HCT116 (cell line): Measurements from ENCODE around the gene MRFAP1L1. TPM values are rescaled to one million over a fixed set of nuclear protein-coding genes. Genes with fewer than 3 reads are reported as not detected.
"Not testable (repeated sequence)": the region's sequence is repeated elsewhere in the genome, so short reads cannot be mapped to it uniquely, and the experiment has no call there.

Source experiments
- ATAC-seq: fragments of 200-7000 bp; cut with Tn5 transposase; 2 replicates; pipeline ENCODE4 v1.9.1; 2020; ENCODE audit warnings: mild to moderate bottlenecking, moderate library complexity
- BruUV-seq: library from RNA; stranded (reverse); fragments of 400-500 nt; replicated peaks from 2 replicates; lab custom pipeline; 2021; lab: Mats Ljungman, UMichigan
- CTCF ChIA-PET: fragments of 300-600 bp; sonication (Branson Sonifier 250); formaldehyde crosslinking; loops from one replicate; lab custom pipeline; 2021; ENCODE audit warnings: antibody characterized with exemption; lab: Charles Lee
- POLR2A ChIA-PET: fragments of 300-600, 350-600 bp; sonication (Branson Sonifier 250); formaldehyde crosslinking; loops from one replicate; lab custom pipeline; 2021; ENCODE audit warnings: antibody characterized with exemption; lab: Charles Lee
- RAD21 ChIA-PET, 2 experiments: fragments of 300-600 bp; sonication (Branson Sonifier 250); formaldehyde crosslinking; loops; one replicate each; lab custom pipeline; 2023; ENCODE audit warnings: low total read pairs in 2 of 2; ENCODE audit not compliant: uncharacterized antibody in 2 of 2, unreplicated experiment in 2 of 2, low non-redundant PET in 1 of 2; lab: Charles Lee
- DNase-seq: peaks from one replicate; pipeline ENCODE4 v3.0.0-alpha.2; 2010; ENCODE audit warnings: low read depth, low spot score
- H2AFZ ChIP-seq: fragments of 200-600 bp; shearing (Covaris generic), sonication (generic); 2 replicates; pipeline ENCODE4 v1.6.1; 2017; ENCODE audit warnings: low read depth, mixed run types, mixed read lengths, antibody characterized with exemption, low read length; ENCODE audit not compliant: poor library complexity, severe bottlenecking
- H3K27ac ChIP-seq: 2 replicates; pipeline ENCODE4 v1.5.1; 2012; ENCODE audit warnings: low read depth, low read length
- H3K27me3 ChIP-seq: fragments of 200-600 bp; sonication (generic); 2 replicates; pipeline ENCODE4 v1.6.1; 2016; ENCODE audit warnings: mixed run types, low read length, mixed read lengths; ENCODE audit not compliant: insufficient read depth
- H3K36me3 ChIP-seq, 2 experiments: fragments of 200-500 bp in 1 of 2; fragments of 200-600 bp in 1 of 2; sonication (Bioruptor generic) in 1 of 2; sonication (generic) in 1 of 2; 2 replicates each; pipeline versions ENCODE4 v1.5.1 to v1.6.1; 2014 to 2016; ENCODE audit warnings: low read length in 2 of 2, inconsistent platforms in 1 of 2, mixed read lengths in 1 of 2, mixed run types in 1 of 2; ENCODE audit not compliant: insufficient read depth in 2 of 2, control insufficient read depth in 1 of 2
- H3K4me1 ChIP-seq, 2 experiments: fragments of 200-600 bp in 1 of 2; sonication (generic) in 1 of 2; 2 replicates each; pipeline versions ENCODE4 v1.5.1 to v1.6.1; 2012 to 2017; ENCODE audit warnings: low read length in 2 of 2, inconsistent platforms in 1 of 2, mild to moderate bottlenecking in 1 of 2, mixed read lengths in 1 of 2, mixed run types in 1 of 2, moderate library complexity in 1 of 2; ENCODE audit not compliant: insufficient read depth in 2 of 2, control insufficient read depth in 1 of 2
- H3K4me2 ChIP-seq: fragments of 200-600 bp; sonication (generic); 2 replicates; pipeline ENCODE4 v1.6.1; 2017; ENCODE audit warnings: mixed run types, low read length, mixed read lengths
- H3K4me3 ChIP-seq, 2 experiments: fragments of 200-600 bp in 1 of 2; sonication (generic) in 1 of 2; replicated peaks in 1 of 2; 2 replicates each; pipeline ENCODE4 v1.5.1; 2011 to 2016; ENCODE audit warnings: low read length in 2 of 2, control low read depth in 1 of 2, low read depth in 1 of 2, mild to moderate bottlenecking in 1 of 2, mixed read lengths in 1 of 2, mixed run types in 1 of 2
- H3K79me2 ChIP-seq: fragments of 200-600 bp; sonication (generic); 2 replicates; pipeline ENCODE4 v1.6.1; 2017; ENCODE audit warnings: mild to moderate bottlenecking, mixed run types, low read length, moderate library complexity, mixed read lengths; ENCODE audit not compliant: insufficient read depth
- H3K9ac ChIP-seq: fragments of 200-600 bp; sonication (generic); 2 replicates; pipeline ENCODE4 v1.6.1; 2016; ENCODE audit warnings: low read length, mixed read lengths
- H3K9me2 ChIP-seq: fragments of 200-600 bp; sonication (generic), shearing (Covaris generic); 2 replicates; pipeline ENCODE4 v1.6.1; 2017; ENCODE audit warnings: mixed run types, mild to moderate bottlenecking, moderate library complexity; ENCODE audit not compliant: insufficient read depth
- H3K9me3 ChIP-seq, 2 experiments: fragments of 200-500 bp in 1 of 2; fragments of 200-600 bp in 1 of 2; sonication (Bioruptor generic) in 1 of 2; sonication (generic) in 1 of 2; 2 replicates each; pipeline ENCODE4 v1.6.1; 2014 to 2017; ENCODE audit warnings: low read length in 2 of 2, mixed read lengths in 2 of 2, inconsistent platforms in 1 of 2, low read depth in 1 of 2, mild to moderate bottlenecking in 1 of 2, mixed run types in 1 of 2, moderate library complexity in 1 of 2; ENCODE audit not compliant: control insufficient read depth in 1 of 2, insufficient read depth in 1 of 2
- H4K20me1 ChIP-seq: fragments of 200-600 bp; sonication (generic), shearing (Covaris generic); 2 replicates; pipeline ENCODE4 v1.6.1; 2017; ENCODE audit warnings: mixed run types, mild to moderate bottlenecking, moderate library complexity; ENCODE audit not compliant: insufficient read depth
- POLR2A ChIP-seq: IDR thresholded peaks from 2 replicates; pipeline ENCODE4 v1.7.0; 2011; ENCODE audit warnings: borderline replicate concordance; ENCODE audit not compliant: insufficient read depth, insufficient read length; ENCODE audit errors: extremely low read depth
- POLR2AphosphoS5 ChIP-seq: IDR thresholded peaks from 2 replicates; pipeline ENCODE4 v1.6.1; 2011; ENCODE audit warnings: mild to moderate bottlenecking, low read depth, low read length, moderate library complexity
- intact Hi-C: fragments of 100-400 bp; cut with micrococcal nuclease; formaldehyde crosslinking; loops from 2 replicates; pipeline ENCODE4 v1.10.0; 2022
- total RNA-seq: library from RNA; stranded (reverse); gene quantifications from one replicate; pipeline ENCODE4 v1.2.1, GENCODE V29; 2021; ENCODE audit not compliant: unreplicated experiment

Gene MRFAP1L1
- total RNA-seq, 1 experiment from 2014 or later: 43.0 TPM

- H3K9me3 ChIP-seq, intact Hi-C loops, H3K27me3 ChIP-seq, RAD21 ChIA-PET, H3K9me2 ChIP-seq, H2AFZ ChIP-seq: not testable (repeated sequence)
- Histone ChIP-seq H3K36me3 (peaks cover 15 to 27% of the 10 kb centered on the region in 2 experiments; a peak in 3 of 4 replicates), H3K4me3 (peak overlapping the region; percentile 71 to 86), H4K20me1 (peaks cover 19% of the 10 kb centered on the region; the same call in 1 of the 2 replicates), H3K4me2 (peak overlapping the region; percentile 82), H3K9ac (peak overlapping the region; percentile 91), H3K27ac (peak overlapping the region; percentile 99), H3K79me2 (peaks cover 33% of the 10 kb centered on the region), H3K4me1 (peaks cover 8 to 16% of the 10 kb centered on the region in 2 experiments; a peak in 3 of 4 replicates)
- ATAC-seq (peak; percentile 60), DNase-seq (peak; percentile 54)
- TF ChIP-seq POLR2A: peak; percentile 87
- TF ChIP-seq POLR2AphosphoS5: peak; percentile 30; the same call in 1 of the 2 replicates
- ChIA-PET POLR2A (interaction anchor here (0.8 to 3.6 kb wide), 24 partner anchors 8 to 420 kb away, joined by 3 to 55 read pairs (median 4); partner anchors contain the start of genes GRPEL1, MAN2B2, MRFAP1 and MRFAP1L1), CTCF (interaction anchor here (0.6 to 1.5 kb wide), 7 partner anchors 8 to 127 kb away, joined by 3 to 13 read pairs (median 3); no protein-coding TSS in a partner anchor)
- TSS peak; percentile 93 for BruUV-seq
Measured at GRCh38 chr4:6673191-6673659, 36.4 kb downstream of the MRFAP1L1 start.

- ChIA-PET CTCF (interaction anchor here (1.1 to 1.5 kb wide), 6 partner anchors 8 to 126 kb away, joined by 3 to 13 read pairs (median 4); no protein-coding TSS in a partner anchor), POLR2A (interaction anchor here (1.2 to 3.6 kb wide), 19 partner anchors 9 to 419 kb away, joined by 3 to 55 read pairs (median 5); partner anchors contain the start of genes GRPEL1, MAN2B2, MRFAP1 and MRFAP1L1)
- peak overlapping the region; percentile 82 for H3K4me2 ChIP-seq
- peak overlapping the region; percentile 99 for H3K27ac ChIP-seq
- H3K4me1 ChIP-seq: peaks cover 8 to 16% of the 10 kb centered on the region in 2 experiments; a peak in 3 of 4 replicates
- H3K4me3 ChIP-seq, intact Hi-C loops, DNase-seq, H3K9ac ChIP-seq, H3K27me3 ChIP-seq, H3K9me3 ChIP-seq, H2AFZ ChIP-seq, ATAC-seq, RAD21 ChIA-PET, H3K9me2 ChIP-seq, BruUV-seq: not testable (repeated sequence)
- peaks cover 14 to 27% of the 10 kb centered on the region in 2 experiments; a peak in 3 of 4 replicates for H3K36me3 ChIP-seq
- H4K20me1 ChIP-seq: peaks cover 19% of the 10 kb centered on the region; the same call in 1 of the 2 replicates
- H3K79me2 ChIP-seq: peaks cover 33% of the 10 kb centered on the region
Measured at GRCh38 chr4:6672541-6673190, 37.0 kb downstream of the MRFAP1L1 start.
